ENCODE measurements around the gene WTAP. TPM values are rescaled to one million over a fixed set of nuclear protein-coding genes. Genes with fewer than 3 reads are reported as not detected.

Gene WTAP
- total and polyA plus RNA-seq, 2 of the 4 experiments (the other 2 are of a cell fraction): 30.2 to 92.3 TPM

DNA sequence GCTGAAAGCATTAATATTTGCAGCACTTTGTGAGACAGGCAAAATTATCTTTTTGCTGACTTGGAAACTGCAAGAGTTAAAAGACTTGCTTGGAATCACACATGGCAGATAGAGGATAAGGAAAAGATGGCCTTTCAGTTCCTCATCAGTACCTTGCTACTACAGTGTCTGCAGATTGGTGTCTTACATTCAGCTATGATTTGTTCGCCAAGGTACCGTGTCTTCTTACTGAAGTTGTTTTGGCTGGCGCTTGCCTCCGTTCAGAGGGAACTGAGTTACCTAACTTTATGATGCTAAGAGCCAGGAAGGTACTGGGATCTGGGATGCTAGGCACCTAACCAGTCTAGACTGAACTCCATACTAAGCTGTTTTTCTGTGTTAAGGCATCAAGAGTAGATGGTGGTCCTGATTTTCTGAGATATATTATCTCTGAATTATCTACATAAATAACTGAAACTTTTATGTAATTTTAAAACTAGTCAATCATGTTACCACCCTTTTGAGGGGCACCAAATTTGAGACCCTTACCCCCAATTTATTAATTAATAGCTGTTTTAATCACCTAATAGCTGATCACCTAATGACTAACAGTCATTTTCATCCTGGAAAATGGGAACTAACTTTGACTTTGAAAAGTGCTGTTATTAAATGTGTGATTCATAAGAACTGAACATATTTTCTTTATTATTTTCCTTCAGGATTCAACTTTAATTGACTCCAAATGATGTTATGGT is 2.5 kb downstream of the WTAP start:
- Histone ChIP-seq H2BK15ac (ENCODE audit: low read depth, low read length) (no peak overlapping the region), H4K5ac (ENCODE audit: low read depth, low read length) (no peak overlapping the region), H3K4me1 (ENCODE audit: control insufficient read depth, insufficient read depth, low read length) (peaks cover 3% of the 10 kb centered on the region; the same call in 1 of the 2 replicates), H2AFZ (replicated peaks; ENCODE audit: low read length, poor library complexity) (no peak overlapping the region), H4K20me1 (ENCODE audit: insufficient read depth, low read length) (peaks cover 71% of the 10 kb centered on the region), H3K23ac (ENCODE audit: low read depth, low read length) (peak overlapping the region; percentile 99), H3K4me2 (ENCODE audit: low read depth, low read length) (peak overlapping the region; percentile 92), H2AK9ac (replicated peaks; ENCODE audit: low read depth, low read length, poor library complexity) (no peak overlapping the region), H3K9me1 (ENCODE audit: insufficient read depth, low read length) (peaks cover 5% of the 10 kb centered on the region), H3K27me3 (ENCODE audit: control insufficient read depth, insufficient read depth, low read length) (no peaks in the 10 kb centered on the region), H3K4ac (ENCODE audit: low read depth, low read length) (peak overlapping the region; percentile 69; the same call in 1 of the 2 replicates), H2BK120ac (ENCODE audit: low read depth, low read length) (0 out of 2 replicates have a peak overlapping the region, but pooled peaks have one; percentile 1), H3K4me3 (ENCODE audit: insufficient read depth, low read depth, low read length) (peak overlapping the region; percentile 44), H4K91ac (ENCODE audit: insufficient read depth, low read depth, low read length) (no peak overlapping the region), H3K27ac (ENCODE audit: insufficient read depth, low read length) (peak overlapping the region; percentile 12; the same call in 1 of the 2 replicates), H2AK5ac (ENCODE audit: low read depth, low read length) (peak overlapping the region; percentile 35; the same call in 1 of the 2 replicates), H4K8ac (ENCODE audit: low read depth in 2 of 2, low read length in 2 of 2) (no peak overlapping the region), H2BK5ac (ENCODE audit: low read depth, low read length, poor library complexity, severe bottlenecking) (no peak overlapping the region), H3K79me1 (ENCODE audit: low read depth in 1 of 2, low read length in 2 of 2) (peaks cover 9 to 27% of the 10 kb centered on the region in 2 experiments), H3K36me3 (ENCODE audit: control insufficient read depth, insufficient read depth, low read length) (peaks cover 2% of the 10 kb centered on the region; the same call in 1 of the 2 replicates), H2BK20ac (ENCODE audit: low read depth, low read length) (no peak overlapping the region), H3K9ac (ENCODE audit: low read depth, low read length) (peak overlapping the region; percentile 57), H3K14ac (replicated peaks; ENCODE audit: low read depth, low read length) (peak overlapping the region; percentile 4; the same call in 1 of the 2 replicates), H3K9me3 (ENCODE audit: control insufficient read depth, insufficient read depth, low read length) (no peaks in the 10 kb centered on the region), H3K56ac (ENCODE audit: extremely low read depth, insufficient read depth, low read length) (no peak overlapping the region), H3K18ac (ENCODE audit: low read depth, low read length) (no peak overlapping the region)
- DNase-seq: peak; percentile 30
- intact Hi-C loops (cut with micrococcal nuclease) (no loop called here), dilution Hi-C loops (cut with HindIII; ENCODE audit: low sequenced_read_pairs, unreplicated experiment) (no loop called here), in situ Hi-C loops (cut with MboI; ENCODE audit: low sequenced_read_pairs) (loop anchor here (5.0 kb wide), 1 partner anchor 37 kb away; the partner anchor contains the start of gene SOD2)
- CTCF ChIA-PET: interaction anchor here (1.0 kb wide), 1 partner anchor 10 kb away, joined by 5 read pairs; no protein-coding TSS in a partner anchor
- no peak for TF ChIP-seq MXI1 (IDR thresholded peaks at IDR 0.05; ENCODE audit: borderline replicate concordance, low read depth, low read length)
- POLR2A ChIA-PET (ENCODE audit: unreplicated experiment): no interaction called here
- no TSS peak for BruUV-seq (replicated peaks)
- no peak for ATAC-seq (ENCODE audit: low read depth)
- 69% methylated on average over 3 of the region's 4 CpGs; no CpG with 5 or more reads in 1 of the 2 experiments for WGBS, 2 experiments (ENCODE audit: extremely low coverage in 2 of 2, insufficient read length in 1 of 2)
